Omental fat pad (tissue), 4 donors: Measurements from ENCODE around the gene ARHGAP10. TPM values are rescaled to one million over a fixed set of nuclear protein-coding genes. Genes with fewer than 3 reads are reported as not detected.

Source experiments
- ATAC-seq: fragments of 150-250 bp; one replicate; pipeline ENCODE4 v1.9.1; 2016; ENCODE audit warnings: mild to moderate bottlenecking, moderate library complexity; ENCODE audit not compliant: low FRiP score
- DNase-seq: peaks from one replicate; pipeline ENCODE4 v3.0.0-alpha.2; 2019; ENCODE audit warnings: low spot score
- CTCF ChIP-seq, 3 donors: fragments of 450-650 bp; IDR thresholded peaks; one replicate each; pipeline ENCODE4 v1.5.1; 2016 to 2017; ENCODE audit warnings: antibody characterized with exemption in 3 of 3, mild to moderate bottlenecking in 3 of 3, moderate library complexity in 2 of 3
- total RNA-seq, 4 donors: library from RNA; depleted of rRNA; stranded (reverse); fragments of >200 nt; gene quantifications; one replicate each; pipeline ENCODE4 v1.1.0, GENCODE V29; 2016

The ARHGAP10 gene
- total RNA-seq, 4 donors from 2014 or later, result 48.7 to 96.2 (median 57.0) TPM

- TF ChIP-seq CTCF (IDR thresholded peaks at IDR 0.05), result no peak
- no peak for DNase-seq
- ATAC-seq, result no peak
Observed at GRCh38 chr4:148072789-148073188, 340.9 kb downstream of the ARHGAP10 start.

- ATAC-seq (no peak), DNase-seq (no peak)
- no peak for TF ChIP-seq CTCF (IDR thresholded peaks at IDR 0.05)
Observed at GRCh38 chr4:148073349-148073748, 341.5 kb downstream of the ARHGAP10 start.

GRCh38 chr4:148074462-148074861 lies 342.6 kb downstream of the ARHGAP10 start:
- TF ChIP-seq CTCF (IDR thresholded peaks at IDR 0.05), result no peak
- ATAC-seq (no peak), DNase-seq (no peak)

DNA sequence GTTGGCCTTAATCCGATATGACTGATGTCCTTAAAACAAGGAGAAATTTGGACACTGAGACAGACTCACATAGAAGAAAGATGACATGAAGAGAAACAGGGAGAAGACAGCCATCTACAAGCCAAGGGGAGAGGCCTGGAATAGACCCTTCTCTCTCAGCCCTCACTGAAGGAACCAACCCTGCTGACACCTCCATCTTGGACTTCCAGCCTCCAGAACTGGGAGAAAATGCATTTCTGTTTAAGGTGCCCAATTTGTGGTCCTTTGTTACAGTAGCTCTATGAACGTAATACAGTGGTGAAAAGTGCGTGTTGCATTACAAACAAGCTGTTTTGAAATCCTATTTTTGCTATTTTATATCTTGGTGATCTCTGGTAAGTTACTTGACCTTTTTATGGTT lies 343.6 kb downstream of the ARHGAP10 start:
- no peak for ATAC-seq
- DNase-seq, result no peak
- TF ChIP-seq CTCF (IDR thresholded peaks at IDR 0.05), result no peak

- DNase-seq (no peak), ATAC-seq (no peak)
- no peak for TF ChIP-seq CTCF (IDR thresholded peaks at IDR 0.05)
Observed at GRCh38 chr4:148076964-148077363, 345.1 kb downstream of the ARHGAP10 start.

GRCh38 chr4:148077581-148077980 lies 345.7 kb downstream of the ARHGAP10 start:
- DNase-seq (no peak), ATAC-seq (no peak)
- no peak for TF ChIP-seq CTCF (IDR thresholded peaks at IDR 0.05)

GRCh38 chr4:148078061-148078460 lies 346.2 kb downstream of the ARHGAP10 start:
- ATAC-seq (no peak), DNase-seq (no peak)
- TF ChIP-seq CTCF (IDR thresholded peaks at IDR 0.05), result no peak
